Measurements from ENCODE around the gene GALNT9.

DNA sequence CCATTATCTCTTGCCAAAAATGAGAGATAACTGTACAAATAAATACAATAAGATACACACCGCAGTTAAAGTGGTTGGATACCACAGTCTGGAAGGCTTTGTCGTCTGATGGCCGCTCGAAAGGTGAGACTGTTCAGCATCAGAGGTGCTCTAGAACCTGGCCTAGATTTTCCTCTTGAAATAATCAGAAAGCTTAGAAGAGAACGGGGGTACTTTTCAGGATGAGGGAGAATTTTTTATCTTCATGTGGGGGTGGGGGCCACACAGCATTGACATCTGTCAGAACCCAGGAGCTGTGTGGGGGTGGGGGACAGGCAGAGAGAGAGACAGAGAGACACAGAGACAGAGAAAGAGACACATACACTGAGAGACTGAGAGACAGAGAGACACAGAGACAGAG is 90.5 kb downstream of the GALNT9 start:
- TF ChIP-seq, protein P1, sequence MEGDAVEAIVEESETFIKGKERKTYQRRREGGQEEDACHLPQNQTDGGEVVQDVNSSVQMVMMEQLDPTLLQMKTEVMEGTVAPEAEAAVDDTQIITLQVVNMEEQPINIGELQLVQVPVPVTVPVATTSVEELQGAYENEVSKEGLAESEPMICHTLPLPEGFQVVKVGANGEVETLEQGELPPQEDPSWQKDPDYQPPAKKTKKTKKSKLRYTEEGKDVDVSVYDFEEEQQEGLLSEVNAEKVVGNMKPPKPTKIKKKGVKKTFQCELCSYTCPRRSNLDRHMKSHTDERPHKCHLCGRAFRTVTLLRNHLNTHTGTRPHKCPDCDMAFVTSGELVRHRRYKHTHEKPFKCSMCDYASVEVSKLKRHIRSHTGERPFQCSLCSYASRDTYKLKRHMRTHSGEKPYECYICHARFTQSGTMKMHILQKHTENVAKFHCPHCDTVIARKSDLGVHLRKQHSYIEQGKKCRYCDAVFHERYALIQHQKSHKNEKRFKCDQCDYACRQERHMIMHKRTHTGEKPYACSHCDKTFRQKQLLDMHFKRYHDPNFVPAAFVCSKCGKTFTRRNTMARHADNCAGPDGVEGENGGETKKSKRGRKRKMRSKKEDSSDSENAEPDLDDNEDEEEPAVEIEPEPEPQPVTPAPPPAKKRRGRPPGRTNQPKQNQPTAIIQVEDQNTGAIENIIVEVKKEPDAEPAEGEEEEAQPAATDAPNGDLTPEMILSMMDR (IDR thresholded peaks at IDR 0.05; ENCODE audit: poor library complexity) = no peak
- no peak for TF ChIP-seq EZH2 (IDR thresholded peaks at IDR 0.05; ENCODE audit: borderline replicate concordance)

Measured in hepatocyte (in vitro differentiated cells).